Suprapubic skin (tissue), 4 donors: Measurements from ENCODE around the gene NDOR1. TPM values are rescaled to one million over a fixed set of nuclear protein-coding genes. Genes with fewer than 3 reads are reported as not detected.

Experiments
- DNase-seq, 2 donors: peaks; one replicate each; pipeline ENCODE4 v3.0.0-alpha.2; 2019; ENCODE audit warnings: low spot score in 2 of 2
- H3K27ac ChIP-seq: fragments of 200-600 bp; sonication (generic); one replicate; pipeline ENCODE4 v1.5.1; 2019
- H3K27me3 ChIP-seq: fragments of 200-600 bp; sonication (generic); one replicate; pipeline ENCODE4 v1.5.1; 2019
- H3K36me3 ChIP-seq: fragments of 200-600 bp; sonication (generic); one replicate; pipeline ENCODE4 v1.5.1; 2019
- H3K4me1 ChIP-seq: fragments of 200-600 bp; sonication (generic); one replicate; pipeline ENCODE4 v1.5.1; 2019
- H3K4me3 ChIP-seq: fragments of 200-600 bp; sonication (generic); one replicate; pipeline ENCODE4 v1.5.1; 2019; ENCODE audit warnings: mild to moderate bottlenecking
- H3K9me3 ChIP-seq: fragments of 200-600 bp; sonication (generic); one replicate; pipeline ENCODE4 v1.5.1; 2019
- EP300 ChIP-seq: sonication (generic); formaldehyde crosslinking; IDR thresholded peaks from one replicate; pipeline ENCODE4 v1.6.1; 2017; ENCODE audit warnings: antibody characterized with exemption
- POLR2A ChIP-seq, 2 donors: fragments of 450-650 bp; IDR thresholded peaks; one replicate each; pipeline ENCODE4 v1.6.1; 2017; ENCODE audit warnings: antibody characterized with exemption in 2 of 2, mild to moderate bottlenecking in 2 of 2, moderate library complexity in 2 of 2
- POLR2AphosphoS5 ChIP-seq, 3 donors: sonication (generic); formaldehyde crosslinking; IDR thresholded peaks; one replicate each; pipeline ENCODE4 v1.6.1; 2017; ENCODE audit warnings: antibody characterized with exemption in 3 of 3
- WGBS: methylation state at CpG from one replicate; pipeline ENCODE4 v1.1.5; 2018; 5-methylcytosine and 5-hydroxymethylcytosine counted together
- total RNA-seq, 4 donors: library from RNA; depleted of rRNA; stranded (reverse); fragments of >200 nt; gene quantifications; one replicate each; pipeline ENCODE4 v1.1.0, GENCODE V29; 2016
- TF ChIP-seq, protein P1 (sequence below), 2 donors: fragments of 200-600 bp in 1 of 2; fragments of 450-650 bp in 1 of 2; sonication (generic) in 1 of 2; IDR thresholded peaks; one replicate each; pipeline ENCODE4 v1.5.1; 2016 to 2019; ENCODE audit warnings: antibody characterized with exemption in 2 of 2, mild to moderate bottlenecking in 1 of 2, moderate library complexity in 1 of 2

The NDOR1 gene
- total RNA-seq, 4 donors from 2014 or later = 13.4 to 21.0 (median 20.6) TPM

DNA sequence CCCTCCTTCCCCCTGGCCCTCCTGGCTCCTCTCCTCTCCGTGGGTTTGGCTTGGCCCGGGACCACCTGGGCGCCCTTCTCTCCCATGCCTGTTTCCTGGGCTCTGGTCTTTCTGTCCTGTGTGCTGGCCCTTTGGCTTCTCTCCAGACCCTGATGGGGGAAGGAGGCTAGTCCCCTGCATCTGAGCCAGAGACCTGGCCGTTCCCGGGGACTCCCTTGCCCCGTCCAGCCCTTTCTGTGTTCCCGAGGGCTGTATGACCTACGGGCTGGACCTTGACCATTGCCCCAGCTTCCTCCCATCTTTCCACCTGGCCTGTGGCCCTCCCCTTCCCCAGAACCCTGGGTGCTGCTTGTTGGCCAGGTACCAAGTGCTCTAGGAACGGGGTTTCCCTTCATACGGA lies 58.0 kb downstream of the NDOR1 start:
- TF ChIP-seq POLR2AphosphoS5 (IDR thresholded peaks at IDR 0.05) (no peak), POLR2A (IDR thresholded peaks at IDR 0.05) (no peak), EP300 (no peak)
- TF ChIP-seq, protein P1, sequence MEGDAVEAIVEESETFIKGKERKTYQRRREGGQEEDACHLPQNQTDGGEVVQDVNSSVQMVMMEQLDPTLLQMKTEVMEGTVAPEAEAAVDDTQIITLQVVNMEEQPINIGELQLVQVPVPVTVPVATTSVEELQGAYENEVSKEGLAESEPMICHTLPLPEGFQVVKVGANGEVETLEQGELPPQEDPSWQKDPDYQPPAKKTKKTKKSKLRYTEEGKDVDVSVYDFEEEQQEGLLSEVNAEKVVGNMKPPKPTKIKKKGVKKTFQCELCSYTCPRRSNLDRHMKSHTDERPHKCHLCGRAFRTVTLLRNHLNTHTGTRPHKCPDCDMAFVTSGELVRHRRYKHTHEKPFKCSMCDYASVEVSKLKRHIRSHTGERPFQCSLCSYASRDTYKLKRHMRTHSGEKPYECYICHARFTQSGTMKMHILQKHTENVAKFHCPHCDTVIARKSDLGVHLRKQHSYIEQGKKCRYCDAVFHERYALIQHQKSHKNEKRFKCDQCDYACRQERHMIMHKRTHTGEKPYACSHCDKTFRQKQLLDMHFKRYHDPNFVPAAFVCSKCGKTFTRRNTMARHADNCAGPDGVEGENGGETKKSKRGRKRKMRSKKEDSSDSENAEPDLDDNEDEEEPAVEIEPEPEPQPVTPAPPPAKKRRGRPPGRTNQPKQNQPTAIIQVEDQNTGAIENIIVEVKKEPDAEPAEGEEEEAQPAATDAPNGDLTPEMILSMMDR (IDR thresholded peaks at IDR 0.05) = no peak
- DNase-seq = no peak
- Histone ChIP-seq H3K9me3 (no peaks in the 10 kb centered on the region), H3K4me3 (no peak overlapping the region), H3K4me1 (peaks cover 8% of the 10 kb centered on the region), H3K27me3 (no peaks in the 10 kb centered on the region), H3K27ac (no peak overlapping the region), H3K36me3 (peaks cover 53% of the 10 kb centered on the region)
- 81% methylated on average over 10 of the region's 10 CpGs for WGBS

- Histone ChIP-seq H3K27ac (no peak overlapping the region), H3K36me3 (peaks cover 55% of the 10 kb centered on the region), H3K4me1 (peaks cover 14% of the 10 kb centered on the region), H3K9me3 (no peaks in the 10 kb centered on the region), H3K27me3 (no peaks in the 10 kb centered on the region), H3K4me3 (no peak overlapping the region)
- WGBS = 92% methylated on average over 21 of the region's 22 CpGs
- no peak for TF ChIP-seq EP300
- TF ChIP-seq POLR2AphosphoS5 (IDR thresholded peaks at IDR 0.05) = no peak
- TF ChIP-seq, protein P1 (IDR thresholded peaks at IDR 0.05) = no peak
- TF ChIP-seq POLR2A (IDR thresholded peaks at IDR 0.05) = no peak
- DNase-seq = no peak
Observed at GRCh38 chr9:137264067-137264466, 58.6 kb downstream of the NDOR1 start.

DNA sequence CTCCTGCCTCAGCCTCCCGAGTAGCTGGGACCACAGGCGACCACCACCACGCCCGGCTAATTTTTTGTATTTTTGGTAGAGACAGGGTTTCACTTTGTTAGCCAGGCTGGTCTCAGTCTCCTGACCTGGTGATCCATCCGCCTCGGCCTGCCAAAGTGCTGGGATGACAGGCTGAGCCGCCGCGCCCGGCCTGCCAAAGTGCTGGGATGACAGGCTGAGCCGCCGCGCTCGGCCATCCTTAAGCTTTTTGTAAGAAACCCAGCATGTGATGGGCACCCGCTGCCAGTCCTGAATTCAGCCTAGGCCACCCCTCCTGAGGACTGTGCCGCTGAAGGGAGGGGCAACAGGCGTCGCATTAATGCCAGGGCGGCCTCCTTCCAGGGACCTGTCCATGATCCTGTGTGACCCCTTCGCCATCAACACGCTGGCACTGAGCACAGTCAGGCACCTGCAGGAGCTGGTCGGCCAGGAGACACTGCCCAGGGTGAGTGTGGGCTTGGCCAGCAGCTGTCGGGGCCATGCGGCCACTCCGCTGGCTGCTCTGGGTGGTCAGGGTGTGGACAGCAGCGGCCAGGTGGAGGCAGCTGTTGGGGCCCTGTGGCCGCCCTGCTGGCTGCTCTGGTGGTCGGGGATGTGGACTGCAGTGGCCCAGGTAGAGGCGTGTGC lies 60.1 kb downstream of the NDOR1 start:
- DNase-seq = peak in 1 of 2 donors; percentile 76
- over 99% methylated on average over 9 of the region's 29 CpGs for whole genome bisulfite sequencing
- H3K27ac ChIP-seq = no peak overlapping the region
- no peak overlapping the region for H3K4me3 ChIP-seq
- H3K36me3 ChIP-seq = peaks cover 53% of the 10 kb centered on the region
- TF ChIP-seq POLR2A (IDR thresholded peaks at IDR 0.05) (no peak), EP300 (no peak), POLR2AphosphoS5 (IDR thresholded peaks at IDR 0.05) (no peak)
- TF ChIP-seq, protein P1 (IDR thresholded peaks at IDR 0.05) = no peak
- H3K27me3 ChIP-seq = no peaks in the 10 kb centered on the region
- peaks cover 23% of the 10 kb centered on the region for H3K4me1 ChIP-seq
- no peaks in the 10 kb centered on the region for H3K9me3 ChIP-seq

DNA sequence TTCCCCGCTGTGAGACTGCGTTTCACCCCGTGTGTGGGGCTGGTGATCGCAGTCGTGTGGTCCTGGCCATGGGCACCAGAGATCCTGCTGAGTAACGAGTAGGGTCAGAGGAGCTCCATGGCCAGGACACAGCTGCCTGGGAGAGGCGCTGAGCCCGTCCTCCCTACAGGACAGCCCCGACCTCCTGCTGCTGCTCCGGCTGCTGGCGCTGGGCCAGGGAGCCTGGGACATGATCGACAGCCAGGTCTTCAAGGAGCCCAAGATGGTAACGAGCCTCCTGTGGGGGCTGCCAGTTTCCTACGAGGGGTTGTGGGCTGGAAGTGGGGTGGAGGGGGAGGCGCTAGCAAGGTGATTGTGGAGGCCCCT lies 60.6 kb downstream of the NDOR1 start:
- peak in 1 of 2 donors; percentile 76 for DNase-seq
- H3K27me3 ChIP-seq = no peaks in the 10 kb centered on the region
- 92% methylated on average over 5 of the region's 15 CpGs for WGBS
- H3K36me3 ChIP-seq = peaks cover 53% of the 10 kb centered on the region
- no peaks in the 10 kb centered on the region for H3K9me3 ChIP-seq
- no peak overlapping the region for H3K27ac ChIP-seq
- no peak overlapping the region for H3K4me3 ChIP-seq
- TF ChIP-seq EP300 (no peak), POLR2A (IDR thresholded peaks at IDR 0.05) (no peak), POLR2AphosphoS5 (IDR thresholded peaks at IDR 0.05) (no peak)
- TF ChIP-seq, protein P1 (IDR thresholded peaks at IDR 0.05) = no peak
- H3K4me1 ChIP-seq = peaks cover 27% of the 10 kb centered on the region

Other genes with a start within 250 kb of the NDOR1 start
- 10 to 100 TPM in 3 of 4 donors, 1 to 10 TPM in 1; 4.3 to 31.7 (median 25.7) TPM for gene PTGDS, start 228.2 kb upstream of the NDOR1 start, total RNA-seq
- gene LCNL1, start 222.7 kb upstream of the NDOR1 start, total RNA-seq = under 1 TPM in 2 of 4 donors, not detected in 2; 0.18 to 0.40 TPM
- gene PAXX, start 213.3 kb upstream of the NDOR1 start, total RNA-seq = 10 to 100 TPM; 43.2 to 68.6 (median 61.5) TPM
- 100 to 1,000 TPM in 3 of 4 donors, 10 to 100 TPM in 1; 20.6 to 159 (median 130) TPM for gene CLIC3, start 209.1 kb upstream of the NDOR1 start, total RNA-seq
- 10 to 100 TPM; 10.4 to 44.7 (median 33.4) TPM for gene ABCA2, start 177.5 kb upstream of the NDOR1 start, total RNA-seq
- gene FUT7, start 173.6 kb upstream of the NDOR1 start, total RNA-seq = under 1 TPM in 1 of 4 donors, not detected in 3; 0.72 TPM
- 10 to 100 TPM; 22.2 to 64.0 (median 47.3) TPM for gene NPDC1, start 159.5 kb upstream of the NDOR1 start, total RNA-seq
- 10 to 100 TPM; 13.3 to 20.8 (median 16.7) TPM for gene ENTPD2, start 151.6 kb upstream of the NDOR1 start, total RNA-seq
- gene SAPCD2, start 135.1 kb upstream of the NDOR1 start, total RNA-seq = 10 to 100 TPM in 3 of 4 donors, 1 to 10 TPM in 1; 8.2 to 13.6 (median 13.3) TPM
- gene UAP1L1, start 128.2 kb upstream of the NDOR1 start, total RNA-seq = 10 to 100 TPM in 1 of 4 donors, 1 to 10 TPM in 3; 5.0 to 10.1 (median 6.8) TPM
- gene MAN1B1, start 118.7 kb upstream of the NDOR1 start, total RNA-seq = 10 to 100 TPM; 52.1 to 99.2 (median 63.1) TPM
- gene DPP7, start 91.0 kb upstream of the NDOR1 start, total RNA-seq = 100 to 1,000 TPM in 2 of 4 donors, 10 to 100 TPM in 2; 71.4 to 139 (median 96.5) TPM
- gene GRIN1, start 66.5 kb upstream of the NDOR1 start, total RNA-seq = under 1 TPM in 3 of 4 donors, not detected in 1; 0.16 to 0.25 (median 0.16) TPM
- gene LRRC26, start 35.6 kb upstream of the NDOR1 start, total RNA-seq = 10 to 100 TPM in 1 of 4 donors, 1 to 10 TPM in 3; 5.4 to 37.2 (median 7.9) TPM
- not detected for gene TMEM210, start 33.6 kb upstream of the NDOR1 start, total RNA-seq
- gene ANAPC2, start 17.1 kb upstream of the NDOR1 start, total RNA-seq = 10 to 100 TPM; 24.8 to 99.8 (median 54.9) TPM
- gene SSNA1, start 17.0 kb upstream of the NDOR1 start, total RNA-seq = 10 to 100 TPM; 45.9 to 72.0 (median 71.1) TPM
- gene TPRN, start 5.0 kb upstream of the NDOR1 start, total RNA-seq = 10 to 100 TPM; 12.6 to 23.6 (median 18.7) TPM
- 10 to 100 TPM; 25.0 to 52.4 (median 40.8) TPM for gene TMEM203, start 52 bp upstream of the NDOR1 start, total RNA-seq
- 1 to 10 TPM; 2.8 to 7.5 (median 5.2) TPM for gene RNF208, start 16.5 kb downstream of the NDOR1 start, total RNA-seq
- gene CYSRT1, start 19.5 kb downstream of the NDOR1 start, total RNA-seq = 10 to 100 TPM; 22.8 to 65.7 (median 44.2) TPM
- 1 to 10 TPM in 3 of 4 donors, under 1 TPM in 1; 0.34 to 2.0 (median 1.1) TPM for gene RNF224, start 21.8 kb downstream of the NDOR1 start, total RNA-seq
- under 1 TPM in 1 of 4 donors, not detected in 3; 0.34 TPM for gene SLC34A3, start 25.2 kb downstream of the NDOR1 start, total RNA-seq
- 100 to 1,000 TPM; 225 to 708 (median 639) TPM for gene TUBB4B, start 35.6 kb downstream of the NDOR1 start, total RNA-seq
- gene STPG3, start 45.6 kb downstream of the NDOR1 start, total RNA-seq = 1 to 10 TPM in 1 of 4 donors, not detected in 3; 1.2 TPM
- 10 to 100 TPM; 45.0 to 54.2 (median 50.9) TPM for gene NELFB, start 49.6 kb downstream of the NDOR1 start, total RNA-seq
- 1 to 10 TPM; 3.5 to 9.2 (median 4.4) TPM for gene TOR4A, start 72.0 kb downstream of the NDOR1 start, total RNA-seq
- 10 to 100 TPM; 25.3 to 69.0 (median 65.5) TPM for gene NRARP, start 96.6 kb downstream of the NDOR1 start, total RNA-seq
- gene EXD3, start 217.5 kb downstream of the NDOR1 start, total RNA-seq = 10 to 100 TPM in 3 of 4 donors, 1 to 10 TPM in 1; 7.3 to 54.0 (median 16.4) TPM
- 1 to 10 TPM; 2.2 to 7.6 (median 4.0) TPM for gene NOXA1, start 217.7 kb downstream of the NDOR1 start, total RNA-seq
- gene ENTPD8, start 235.7 kb downstream of the NDOR1 start, total RNA-seq = not detected